ENCODE data around the gene GPR17.
A peak's percentile ranks its signal among the peaks of the same experiment; 100 is the strongest.

DNA sequence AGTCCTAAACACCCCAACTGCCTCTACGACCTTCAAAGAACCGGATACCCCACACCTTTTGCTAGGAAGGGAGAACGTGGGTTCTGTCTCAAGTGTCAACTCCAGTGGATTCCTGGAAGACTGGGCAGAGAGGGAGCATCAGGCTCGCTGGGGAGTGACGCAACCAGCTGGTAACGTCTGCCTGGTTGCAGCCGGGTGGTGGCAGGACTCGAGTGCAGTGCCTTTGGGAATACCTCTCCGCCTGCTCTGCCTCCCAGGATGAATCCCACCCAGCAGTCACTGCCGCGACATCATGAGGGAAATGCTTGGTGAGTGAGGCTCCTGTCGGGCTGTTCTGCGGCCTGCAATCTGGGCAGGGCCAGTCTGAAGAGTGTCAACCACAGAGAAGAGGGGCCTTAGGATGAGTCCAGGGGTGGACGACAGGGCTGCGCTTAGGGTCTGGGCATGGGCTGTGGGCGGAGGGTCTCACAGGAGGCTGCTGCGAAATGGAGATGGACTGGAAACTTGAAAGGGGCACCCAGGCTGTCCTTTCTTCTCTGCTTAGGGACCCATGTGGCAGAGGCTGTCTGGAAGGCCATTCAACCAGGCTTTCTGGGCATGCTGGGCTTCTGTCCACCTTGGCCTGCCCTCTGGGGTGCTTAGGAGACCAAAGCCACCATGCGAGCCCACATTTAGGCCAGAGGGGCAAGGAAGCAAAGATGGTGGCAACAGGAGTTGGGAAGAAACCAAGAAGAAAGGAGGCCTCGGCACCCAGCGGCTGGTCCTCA lies 12.9 kb downstream of the GPR17 start:
- TF ChIP-seq CTCF (IDR thresholded peaks at IDR 0.05) = peak in 1 of 12 donors; percentile 6
- no peak for TF ChIP-seq POLR2A (IDR thresholded peaks at IDR 0.05)

Data from heart left ventricle (tissue), 13 donors.